Activated CD8-positive, alpha-beta memory T cell treated with anti-CD3 and anti-CD28 coated beads, Interleukin-2, amount 50 U/mL, for 4 hours (primary cell): ENCODE data around the gene MX1.
A peak's percentile ranks its signal among the peaks of the same experiment; 100 is the strongest.

ENCODE experiments used
- DNase-seq: peaks from one replicate; pipeline ENCODE4 v3.0.0-alpha.2; 2020

The MX1 gene

GRCh38 chr21:41435706-41436105 lies 9.7 kb downstream of the MX1 start:
- DNase-seq = no peak

GRCh38 chr21:41437729-41438128 lies 11.7 kb downstream of the MX1 start:
- DNase-seq = no peak

GRCh38 chr21:41438425-41439113 lies 12.5 kb downstream of the MX1 start:
- DNase-seq = no peak

- DNase-seq = no peak
Observed at GRCh38 chr21:41439248-41439647, 13.2 kb downstream of the MX1 start.

GRCh38 chr21:41441546-41441945 lies 15.5 kb downstream of the MX1 start:
- no peak for DNase-seq

- no peak for DNase-seq
Observed at GRCh38 chr21:41442481-41443186, 16.6 kb downstream of the MX1 start.

GRCh38 chr21:41443562-41443961 lies 17.5 kb downstream of the MX1 start:
- no peak for DNase-seq

- no peak for DNase-seq
Observed at GRCh38 chr21:41444703-41445464, 18.8 kb downstream of the MX1 start.

- DNase-seq = no peak
Observed at GRCh38 chr21:41445465-41445862, 19.4 kb downstream of the MX1 start.

- DNase-seq = no peak
Observed at GRCh38 chr21:41446586-41446985, 20.5 kb downstream of the MX1 start.

- DNase-seq = no peak
Observed at GRCh38 chr21:41447356-41447755, 21.3 kb downstream of the MX1 start.

GRCh38 chr21:41449613-41450012 lies 23.6 kb downstream of the MX1 start:
- no peak for DNase-seq

GRCh38 chr21:41451753-41452676 lies 26.0 kb downstream of the MX1 start:
- DNase-seq = no peak

GRCh38 chr21:41453198-41453597 lies 27.2 kb downstream of the MX1 start:
- no peak for DNase-seq

- DNase-seq = no peak
Observed at GRCh38 chr21:41453761-41454160, 27.7 kb downstream of the MX1 start.

- no peak for DNase-seq
Observed at GRCh38 chr21:41458121-41458520, 32.1 kb downstream of the MX1 start.

GRCh38 chr21:41458559-41458958 lies 32.5 kb downstream of the MX1 start:
- DNase-seq = no peak

GRCh38 chr21:41459884-41460534 lies 34.0 kb downstream of the MX1 start:
- no peak for DNase-seq

GRCh38 chr21:41460578-41461527 lies 34.8 kb downstream of the MX1 start:
- peak; percentile 51 for DNase-seq

GRCh38 chr21:41465176-41465781 lies 39.2 kb downstream of the MX1 start:
- no peak for DNase-seq
